GM19452 (cell line): ENCODE results near the gene SIAH1.
"Not testable (repeated sequence)": the region's sequence is repeated elsewhere in the genome, so short reads cannot be mapped to it uniquely, and the experiment has no call there.

Experiments used
- ATAC-seq: cut with Tn5 transposase; IDR thresholded peaks from one replicate; pipeline ENCODE4 v1.9.1; 2021; ENCODE audit not compliant: unreplicated experiment

Gene SIAH1

DNA sequence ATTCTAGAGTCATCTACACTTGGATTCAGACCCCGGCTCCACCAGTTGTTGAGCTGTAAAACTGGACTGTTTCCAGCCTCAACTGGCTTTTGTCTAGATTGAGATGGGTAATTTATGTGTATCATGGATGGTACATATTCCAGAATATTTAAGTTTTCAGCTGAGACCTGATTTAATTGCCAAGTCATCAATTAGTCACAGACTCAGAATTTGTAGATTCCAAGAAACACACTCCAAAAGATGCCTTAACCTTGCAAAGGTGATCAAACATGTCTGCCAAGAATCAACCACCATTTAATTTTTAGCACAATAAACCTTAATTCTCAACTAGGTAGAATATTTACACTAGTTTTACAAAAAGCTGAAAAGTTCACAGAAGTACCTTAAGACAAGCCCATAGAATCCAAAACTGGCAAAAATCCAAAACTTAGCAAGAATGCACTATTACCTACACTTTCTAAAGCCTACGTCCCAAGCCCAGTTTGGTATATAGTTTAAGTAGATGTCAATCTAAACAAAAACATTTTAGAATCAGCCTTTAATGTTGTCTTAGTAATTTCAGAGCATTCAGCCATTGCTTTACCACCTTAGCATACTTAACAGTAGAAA, 17.7 kb downstream of the SIAH1 start:
- ATAC-seq = no peak

DNA sequence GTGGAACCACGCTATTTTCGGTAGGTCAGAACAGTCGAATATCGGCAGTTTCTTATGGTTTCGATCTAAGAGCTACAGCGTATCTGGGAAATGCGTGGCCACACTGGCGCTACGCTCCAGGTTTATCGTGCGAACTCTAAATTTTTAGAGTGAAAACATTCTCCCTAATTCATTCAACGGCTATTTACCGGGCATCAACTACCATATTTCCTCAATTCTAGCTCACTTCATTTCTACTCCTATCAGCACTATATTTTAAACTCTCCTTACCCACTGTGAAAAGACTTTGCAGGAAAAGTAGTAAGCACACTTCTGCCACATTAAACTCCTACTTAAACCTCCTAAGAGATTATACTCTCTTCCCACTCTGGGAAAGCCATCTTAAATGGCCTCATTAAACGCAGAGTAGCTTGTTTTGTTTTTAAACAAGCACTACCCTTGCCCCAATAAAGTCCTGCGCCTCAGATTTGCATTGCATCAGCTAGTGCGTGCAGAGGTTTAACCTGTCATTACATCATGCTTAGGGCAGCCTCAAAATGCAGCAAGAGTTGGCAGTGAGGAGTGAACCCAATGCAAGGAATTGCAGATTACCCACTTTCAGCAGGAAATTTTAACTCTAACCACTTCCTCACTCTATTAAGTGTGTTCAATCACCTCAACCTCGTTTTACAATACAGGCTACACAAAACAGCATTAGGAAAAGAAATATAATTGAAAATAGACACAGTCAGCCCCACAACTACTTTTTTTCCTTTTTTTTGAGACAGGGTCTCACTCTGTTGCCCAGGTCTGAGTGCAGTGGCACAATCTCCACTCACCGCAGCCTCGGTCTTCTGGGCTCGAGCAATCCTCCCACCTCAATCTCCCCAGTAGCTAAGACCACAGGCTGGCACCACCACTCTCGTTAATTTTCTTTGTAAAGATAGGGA, 18.8 kb downstream of the SIAH1 start:
- peak; percentile 60 for ATAC-seq

DNA sequence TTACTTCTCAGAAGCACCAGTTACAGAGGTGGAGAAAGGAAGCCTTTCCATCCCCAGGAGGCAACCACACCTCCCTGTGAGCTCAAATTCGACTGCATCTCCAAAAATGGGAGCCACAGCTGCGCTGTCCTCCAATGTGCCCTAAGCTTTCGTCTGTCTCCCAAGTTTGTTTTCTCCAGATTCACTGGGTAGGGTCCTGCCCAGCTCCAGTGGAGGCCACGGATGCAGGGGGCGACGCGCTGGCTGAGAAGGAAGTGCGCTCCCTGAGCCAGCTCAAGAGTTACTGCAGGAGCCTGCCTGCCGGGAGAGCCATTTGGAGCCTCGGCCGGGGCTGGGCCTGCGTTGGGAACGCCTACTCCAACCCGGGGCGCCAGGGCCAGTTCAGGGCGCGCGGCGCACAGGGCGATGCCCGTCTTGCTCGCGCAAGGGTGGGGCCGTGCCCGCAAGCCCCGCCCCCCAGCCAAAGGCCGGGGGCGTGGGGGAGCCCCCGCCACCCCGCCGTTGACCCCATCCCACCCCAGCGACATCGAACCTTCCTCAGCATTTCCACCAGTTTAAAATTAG, 19.5 kb downstream of the SIAH1 start:
- ATAC-seq = peak; percentile 91

DNA sequence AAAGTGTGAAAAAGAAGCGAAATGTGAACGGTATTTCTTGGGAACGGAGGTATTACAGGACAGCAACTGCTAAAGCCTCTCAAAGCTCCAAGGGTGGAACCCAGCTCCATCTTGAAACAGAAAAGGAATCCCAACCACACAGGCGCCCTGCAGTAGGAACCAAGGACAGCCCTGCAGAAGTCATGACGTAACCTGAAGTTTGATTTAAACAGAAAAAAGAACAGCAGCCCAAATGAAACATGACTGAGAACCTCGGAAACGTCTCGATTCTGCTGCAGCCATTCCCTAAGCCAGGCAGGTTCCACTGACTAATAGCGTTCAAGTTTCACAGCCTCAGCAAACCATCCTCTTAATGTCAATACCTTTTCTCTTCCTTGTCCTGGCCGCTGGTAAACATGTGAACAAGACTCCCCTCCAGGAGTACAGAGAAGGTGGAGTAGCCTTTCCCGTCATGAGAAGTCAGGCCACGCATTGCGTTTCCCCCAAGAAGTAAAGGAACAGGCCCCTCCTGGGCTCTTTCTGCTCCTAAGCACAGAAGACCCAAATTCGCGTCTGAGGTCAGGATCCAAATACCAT, 20.1 kb downstream of the SIAH1 start:
- no peak for ATAC-seq

DNA sequence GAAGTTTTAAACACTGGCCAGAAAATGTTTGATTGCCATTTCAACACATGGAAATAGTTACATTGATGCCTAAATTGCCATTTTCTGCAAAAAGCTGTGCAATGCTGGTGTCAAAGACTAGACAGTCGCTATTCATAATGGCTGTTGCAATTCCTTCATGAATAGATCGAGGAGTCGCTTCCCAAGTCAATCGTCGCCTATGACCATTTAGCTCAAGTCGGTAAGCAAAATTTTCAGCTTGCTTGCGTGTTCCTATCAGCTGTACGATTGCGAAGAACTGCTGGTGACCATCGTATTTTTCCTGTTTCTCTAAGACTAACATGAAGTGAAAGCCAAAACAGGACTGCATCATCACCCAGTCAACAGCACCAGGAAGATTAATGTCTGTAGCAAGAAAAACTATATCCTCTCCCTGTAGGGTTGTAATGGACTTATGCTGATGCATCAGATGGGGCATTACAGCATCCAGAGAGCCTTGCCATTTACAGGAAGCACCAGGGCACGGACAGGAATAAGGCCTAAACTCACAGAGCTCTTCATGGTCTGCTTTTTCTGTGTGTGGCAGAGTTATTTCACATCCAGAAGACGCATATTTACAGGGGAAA, 23.6 kb downstream of the SIAH1 start:
- ATAC-seq = no peak

DNA sequence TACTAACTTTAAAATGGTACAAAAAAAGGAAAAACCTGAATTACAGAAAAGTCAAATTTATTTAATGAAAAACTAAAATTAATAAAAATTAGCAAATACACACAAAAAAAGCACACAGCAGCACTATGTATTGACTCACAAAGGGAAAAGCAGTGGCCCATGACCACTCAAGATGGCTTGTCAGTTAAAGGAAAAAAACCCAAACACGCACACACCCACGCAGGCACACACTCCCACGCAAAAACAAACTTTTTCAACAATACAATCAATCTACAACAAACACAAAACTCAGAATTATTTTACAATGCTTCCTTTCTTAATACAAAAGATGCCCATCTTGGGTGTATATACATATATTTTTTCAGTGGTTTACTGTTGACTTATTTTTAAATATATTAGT, 24.2 kb downstream of the SIAH1 start:
- ATAC-seq = no peak

DNA sequence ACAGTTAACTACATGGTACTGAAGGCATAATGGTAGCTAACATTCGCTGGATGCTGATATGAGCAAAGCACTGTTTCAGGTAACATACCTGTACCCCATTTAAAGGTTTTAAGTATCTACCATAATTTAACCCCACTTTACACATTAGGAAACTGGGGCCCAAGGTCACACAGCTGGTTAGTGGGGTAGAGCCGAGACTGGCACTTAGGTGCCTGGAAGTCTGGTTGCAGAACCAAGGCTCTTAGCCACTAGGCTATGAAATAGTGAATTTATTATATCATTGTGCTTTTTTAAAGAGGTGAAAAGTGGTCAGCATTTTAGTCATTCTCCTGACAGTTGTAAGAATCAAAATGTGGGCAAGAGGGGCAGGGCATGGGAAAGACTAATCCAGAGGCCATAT, 25.2 kb downstream of the SIAH1 start:
- no peak for ATAC-seq

DNA sequence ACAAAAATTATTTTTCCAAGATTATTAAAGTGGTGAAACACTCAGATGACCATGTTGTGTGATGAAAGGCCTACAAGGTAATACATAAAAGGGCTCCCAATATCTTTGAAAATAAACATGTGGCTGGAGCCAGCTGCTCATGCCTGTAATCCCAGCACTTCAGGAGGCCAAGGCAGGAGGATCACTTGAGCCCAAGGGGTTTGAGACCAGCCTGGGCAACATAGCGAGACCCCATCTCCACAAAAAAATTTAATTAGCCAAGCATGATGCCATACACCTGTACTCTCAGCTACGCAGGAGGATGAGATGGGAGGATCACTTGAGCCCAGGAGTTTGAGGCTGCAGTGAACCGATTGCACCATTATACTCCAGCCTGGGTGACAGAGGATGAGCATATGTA, 26.8 kb downstream of the SIAH1 start:
- ATAC-seq = no peak

DNA sequence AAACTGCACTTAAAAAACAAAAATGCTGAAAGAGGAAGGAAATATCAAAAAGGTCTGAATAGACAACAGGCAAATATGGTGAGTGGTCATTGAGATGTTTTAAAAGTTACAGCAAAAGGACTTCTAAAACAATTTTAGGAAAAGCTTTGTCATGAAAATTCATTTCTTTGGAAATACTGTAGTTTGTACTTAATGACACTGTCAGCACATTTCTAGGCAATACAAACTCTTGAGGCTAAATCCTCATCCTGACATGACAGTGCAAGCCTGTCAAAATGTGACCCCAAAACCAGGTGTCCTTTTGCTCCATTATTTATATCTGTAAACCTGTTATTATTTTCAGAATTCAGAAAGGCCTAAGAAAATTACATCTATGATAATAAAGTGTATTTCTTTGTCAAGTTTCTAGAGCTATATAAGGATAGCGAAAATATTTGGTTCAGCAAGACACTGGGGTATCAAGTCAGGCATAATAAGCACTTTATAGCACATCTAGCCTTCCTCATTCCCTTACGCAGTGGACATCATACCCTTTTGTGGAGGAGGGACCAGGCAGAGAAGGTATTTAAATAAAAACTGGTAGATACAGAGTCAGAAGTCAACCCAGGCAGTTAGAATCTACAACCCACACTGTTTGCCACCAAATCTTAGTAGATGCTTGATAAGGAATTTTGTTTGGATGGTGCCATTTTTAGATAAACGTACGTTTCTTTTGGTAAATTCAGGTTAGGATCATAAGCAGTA, 28.4 kb downstream of the SIAH1 start:
- no peak for ATAC-seq

DNA sequence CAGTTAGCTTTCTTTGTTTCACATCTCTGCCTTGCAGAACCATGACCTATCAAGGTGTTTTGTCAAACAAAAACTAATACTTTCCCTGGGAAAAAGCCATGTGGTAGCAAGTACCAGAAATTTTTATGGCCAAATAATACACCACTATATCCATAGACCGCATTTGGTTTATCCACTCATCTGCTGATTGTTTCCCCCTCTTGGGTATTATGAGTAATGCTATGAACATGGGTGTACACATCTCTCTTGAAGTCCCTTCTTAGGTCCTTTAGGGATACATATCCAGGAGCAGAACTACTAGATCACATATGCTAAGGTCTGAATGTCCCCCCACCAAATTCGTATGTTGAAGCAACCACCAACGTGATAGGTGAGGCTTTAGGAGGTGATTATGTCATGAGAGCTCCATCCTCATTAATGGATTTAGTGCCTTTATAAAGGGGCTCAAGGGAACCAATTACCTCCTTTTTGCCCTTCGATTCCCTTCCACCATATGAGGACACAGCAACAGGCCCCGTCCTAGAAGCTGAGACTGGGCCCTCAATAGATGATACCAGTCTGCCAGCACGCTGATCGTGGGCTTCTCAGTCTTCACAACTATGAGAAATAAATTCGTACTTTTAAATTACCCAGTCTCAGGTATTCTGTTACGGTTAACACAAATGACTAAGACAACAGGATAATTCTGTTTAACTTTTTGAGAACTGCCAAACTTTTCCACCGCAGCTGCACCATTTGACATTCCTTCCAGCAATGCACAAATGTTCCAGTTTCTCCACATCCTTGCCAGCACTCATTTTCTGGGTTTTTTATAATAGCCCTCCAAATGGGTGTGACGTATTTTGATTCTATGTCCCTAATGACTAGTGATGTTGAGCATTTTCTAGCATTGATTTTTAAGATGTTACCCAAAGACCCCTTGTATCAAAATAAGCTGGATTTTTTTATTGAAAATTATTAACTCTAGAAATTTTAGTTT, 30.0 kb downstream of the SIAH1 start:
- ATAC-seq = no peak

DNA sequence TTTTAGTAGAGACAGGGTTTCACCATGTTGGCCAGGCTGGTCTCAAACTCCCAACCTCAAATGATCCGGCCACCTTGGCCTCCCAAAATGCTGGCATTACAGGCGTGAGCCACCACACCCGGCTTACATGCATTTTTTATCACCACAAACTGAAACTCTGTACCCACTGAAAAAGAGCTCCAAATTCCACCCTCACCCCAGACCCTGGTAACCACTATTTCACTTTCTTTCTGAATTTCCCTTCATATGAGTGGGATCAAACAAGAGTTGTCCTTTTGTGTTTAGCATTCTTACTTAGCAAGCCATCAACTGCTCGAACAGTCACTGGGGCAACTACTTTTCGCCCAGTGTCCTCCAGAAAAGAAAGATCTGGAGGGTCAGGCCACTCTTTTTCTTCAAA, 30.8 kb downstream of the SIAH1 start:
- ATAC-seq = not testable (repeated sequence)

DNA sequence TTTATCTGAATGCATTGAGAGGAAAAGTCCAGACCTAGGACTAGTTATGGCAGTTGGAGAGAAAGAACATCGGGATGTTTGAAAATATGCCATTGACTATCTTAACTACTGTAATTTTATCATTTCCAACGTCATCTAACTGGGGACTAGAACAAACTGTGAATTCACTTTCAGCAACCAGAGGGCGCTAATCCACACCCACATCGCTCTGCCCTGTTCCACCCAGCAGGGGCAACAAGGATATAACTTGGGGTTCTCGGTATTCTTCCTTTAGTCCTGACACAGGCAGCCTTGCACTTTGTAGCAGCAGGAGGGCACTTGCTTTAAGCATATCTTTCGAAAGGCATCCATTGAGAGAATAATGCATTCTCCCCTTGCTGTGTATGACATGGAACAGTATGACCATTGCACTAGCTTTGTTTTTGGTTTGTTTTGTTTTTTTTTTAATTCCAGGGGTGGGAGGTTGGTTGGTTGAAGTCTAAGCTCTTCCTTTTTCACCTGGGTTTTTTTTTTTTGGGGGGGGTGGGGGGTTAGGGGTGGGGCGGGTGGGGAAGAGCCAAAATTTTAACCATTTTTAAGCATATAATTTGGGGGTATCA, 31.5 kb downstream of the SIAH1 start:
- peak; percentile 74 for ATAC-seq

DNA sequence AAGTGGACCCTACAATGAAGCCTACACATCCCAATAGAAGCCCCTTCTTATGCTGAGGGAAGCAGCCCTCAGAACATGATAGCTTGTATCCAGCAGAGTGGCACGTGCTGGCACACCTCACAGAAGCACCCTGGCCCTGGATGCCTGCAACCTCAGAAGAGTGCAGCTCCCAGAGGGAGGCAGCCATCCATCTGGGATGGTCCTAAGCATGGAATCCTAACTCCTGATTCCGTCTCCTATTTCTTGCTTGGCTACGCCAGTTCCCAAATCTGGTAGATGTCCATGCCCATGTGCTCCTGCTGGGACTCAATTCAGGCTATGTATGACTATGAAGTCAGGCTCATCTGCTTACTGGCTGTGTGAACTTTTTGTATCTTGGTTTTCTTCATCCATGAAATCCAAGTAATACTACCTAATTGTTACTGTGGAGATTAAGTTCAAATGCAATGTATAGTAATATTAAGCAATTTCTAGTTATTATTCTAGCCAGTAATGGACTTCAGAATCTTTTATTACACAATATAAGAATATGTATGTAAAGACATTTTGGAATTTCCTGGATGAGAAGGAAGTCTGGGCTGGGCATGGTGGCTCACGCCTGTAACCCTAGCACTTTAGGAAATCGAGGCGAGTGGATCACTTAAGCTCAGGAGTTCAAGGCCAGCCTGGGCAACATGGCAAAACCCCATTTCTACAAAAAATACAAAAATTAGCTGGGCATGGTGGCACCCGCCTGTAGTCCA, 32.4 kb downstream of the SIAH1 start:
- ATAC-seq = no peak

DNA sequence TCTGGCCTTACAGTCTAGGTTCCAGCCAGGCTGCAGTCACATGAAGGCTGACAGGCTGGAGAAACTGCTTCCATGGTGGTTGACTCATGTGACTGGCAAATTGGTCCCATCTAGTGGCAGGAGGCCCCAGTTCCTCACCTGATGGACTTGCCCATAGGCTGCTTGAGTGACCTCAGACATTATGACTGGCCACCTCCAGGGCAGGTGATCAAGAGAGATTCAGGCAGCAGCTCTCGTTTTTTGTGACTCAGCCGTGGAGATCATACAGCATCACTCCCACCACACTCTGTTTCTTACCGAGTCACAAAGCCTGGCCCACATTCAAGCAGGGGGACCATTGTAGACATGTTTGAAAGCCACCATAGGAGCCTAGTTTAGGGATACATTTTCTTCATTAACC, 34.5 kb downstream of the SIAH1 start:
- ATAC-seq = no peak

DNA sequence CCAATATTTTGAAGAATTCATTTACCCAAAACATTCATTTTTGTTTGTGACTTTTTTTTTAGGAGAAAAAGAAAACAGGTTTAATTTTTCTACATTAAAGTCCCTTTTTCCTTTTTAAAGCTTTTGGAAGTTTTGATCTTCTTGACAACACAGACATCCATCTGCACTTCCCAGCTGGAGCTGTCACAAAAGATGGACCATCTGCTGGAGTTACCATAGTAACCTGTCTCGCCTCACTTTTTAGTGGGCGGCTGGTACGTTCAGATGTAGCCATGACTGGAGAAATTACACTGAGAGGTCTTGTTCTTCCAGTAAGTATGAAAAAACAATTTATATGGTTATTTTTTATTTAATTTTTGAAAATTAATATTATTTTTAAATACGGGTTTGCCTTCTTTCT, 37.2 kb downstream of the SIAH1 start:
- no peak for ATAC-seq

DNA sequence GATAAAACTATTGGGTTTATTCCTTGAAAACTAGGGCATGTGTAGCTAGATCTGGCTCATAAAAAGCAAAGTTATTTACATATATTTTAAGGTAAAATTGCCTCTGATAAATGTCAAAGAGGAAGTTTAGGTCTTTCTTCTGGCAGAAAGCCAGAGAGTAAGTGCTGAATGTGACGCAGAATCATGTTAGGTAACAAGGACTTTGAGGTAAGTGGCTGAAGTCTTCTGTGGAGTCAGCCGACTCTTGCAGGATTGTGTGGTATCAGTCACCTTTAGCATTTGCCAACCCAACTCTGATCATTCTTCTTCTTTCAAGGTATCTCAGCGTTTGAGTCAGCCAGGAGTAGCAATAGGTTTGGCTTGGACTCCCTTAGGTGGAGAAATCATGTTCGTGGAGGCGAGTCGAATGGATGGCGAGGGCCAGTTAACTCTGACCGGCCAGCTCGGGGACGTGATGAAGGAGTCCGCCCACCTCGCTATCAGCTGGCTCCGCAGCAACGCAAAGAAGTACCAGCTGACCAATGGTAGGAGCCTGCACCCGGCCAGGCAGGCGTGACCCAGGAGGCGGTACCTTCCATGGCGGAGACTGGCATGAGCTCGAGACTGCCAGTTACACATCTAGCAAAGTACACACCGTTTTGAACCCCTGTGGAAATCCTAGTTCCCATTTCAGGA, 37.9 kb downstream of the SIAH1 start:
- no peak for ATAC-seq

DNA sequence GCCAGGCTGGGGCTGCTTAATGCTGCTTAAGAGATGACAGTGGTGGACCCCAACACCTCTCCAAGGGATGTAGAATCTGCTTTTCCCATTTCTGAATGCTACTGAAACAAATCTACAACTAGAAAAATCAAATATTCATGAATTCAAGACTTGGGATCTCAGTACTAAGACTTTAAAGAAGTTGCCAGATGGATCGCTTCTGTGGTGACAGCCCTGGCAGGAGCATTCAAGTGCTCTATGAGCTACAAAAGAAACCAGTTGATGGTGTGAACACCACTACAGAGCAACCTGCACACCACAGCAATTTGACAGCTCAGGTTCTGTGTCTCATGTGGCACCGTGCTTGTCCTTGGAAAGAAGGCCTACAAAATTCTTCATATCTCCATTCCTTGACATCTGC, 42.6 kb downstream of the SIAH1 start:
- ATAC-seq = no peak

DNA sequence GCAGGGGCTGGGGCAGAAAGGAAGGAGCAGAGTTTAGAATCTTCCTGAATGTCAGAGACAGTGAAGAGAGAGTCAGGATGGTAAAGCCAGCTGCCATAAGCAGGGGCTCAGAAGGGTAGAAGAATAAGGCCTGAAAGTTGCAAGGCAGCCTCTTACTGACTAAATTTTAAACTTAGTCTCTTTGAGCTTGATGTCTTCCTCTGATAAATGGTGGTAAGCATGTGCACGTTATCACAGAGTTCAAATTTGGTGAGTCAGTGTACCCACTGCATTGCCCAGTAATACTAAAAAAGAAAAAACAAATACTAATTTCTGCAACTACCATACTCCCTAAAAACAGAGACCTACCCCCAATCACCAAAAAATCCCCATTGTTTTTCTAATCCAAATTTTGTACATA, 45.2 kb downstream of the SIAH1 start:
- ATAC-seq = no peak
